H1 (cell line): ENCODE results near the gene GCH1. TPM values are rescaled to one million over a fixed set of nuclear protein-coding genes. Genes with fewer than 3 reads are reported as not detected.
A peak's percentile ranks its signal among the peaks of the same experiment; 100 is the strongest.

ENCODE experiments used
- ATF2 ChIP-seq: IDR thresholded peaks from 2 replicates; pipeline ENCODE4 v1.6.1; 2012; ENCODE audit warnings: low read length, inconsistent platforms
- CBX8 ChIP-seq: fragments of 300-800, 300-1000 bp; sonication (generic); IDR thresholded peaks from 2 replicates; pipeline ENCODE4 v1.7.1; 2016; ENCODE audit warnings: low read depth, low read length, borderline replicate concordance
- CHD2 ChIP-seq: IDR thresholded peaks from 2 replicates; pipeline ENCODE4 v1.6.1; 2012; ENCODE audit warnings: low read length, improper control_type of control experiment
- HDAC2 ChIP-seq, 2 experiments: fragments of 300-600 bp in 1 of 2; sonication (generic) in 1 of 2; IDR thresholded peaks; 2 replicates each; pipeline ENCODE4 v1.6.1; 2011 to 2012; ENCODE audit warnings: low read depth in 2 of 2, low read length in 2 of 2, mild to moderate bottlenecking in 2 of 2, moderate library complexity in 2 of 2, borderline replicate concordance in 1 of 2, inconsistent platforms in 1 of 2
- HDAC6 ChIP-seq: IDR thresholded peaks from one replicate; pipeline ENCODE4 v1.7.1; 2012; ENCODE audit warnings: low read depth, mild to moderate bottlenecking, inconsistent platforms, low read length, moderate library complexity
- KDM5A ChIP-seq: fragments of 200-600 bp; IDR thresholded peaks from 2 replicates; pipeline ENCODE4 v1.7.1; 2012; ENCODE audit warnings: mild to moderate bottlenecking, low read length, inconsistent platforms, mixed read lengths
- NRF1 ChIP-seq: IDR thresholded peaks from 2 replicates; pipeline ENCODE4 v1.6.1; 2011; ENCODE audit warnings: mild to moderate bottlenecking, low read depth, low read length, improper control_type of control experiment
- RAD21 ChIP-seq, 2 experiments: IDR thresholded peaks in 1 of 2; conservative IDR thresholded peaks in 1 of 2; 2 replicates each; pipeline ENCODE4 v1.6.1; 2011; ENCODE audit warnings: low read depth in 2 of 2, low read length in 2 of 2, improper control_type of control experiment in 1 of 2, inconsistent platforms in 1 of 2, mild to moderate bottlenecking in 1 of 2, moderate library complexity in 1 of 2
- RFX5 ChIP-seq: IDR thresholded peaks from 2 replicates; pipeline ENCODE4 v1.6.1; 2011; ENCODE audit warnings: low read depth, low read length, improper control_type of control experiment, borderline replicate concordance
- TEAD4 ChIP-seq: IDR thresholded peaks from 2 replicates; pipeline ENCODE4 v1.6.1; 2012; ENCODE audit warnings: low read depth, low read length, inconsistent platforms, mixed read lengths
- ZNF274 ChIP-seq: IDR thresholded peaks from 2 replicates; pipeline ENCODE4 v1.7.0; 2012; ENCODE audit warnings: low read length, borderline replicate concordance; ENCODE audit errors: extremely low read depth
- polyA plus RNA-seq, 7 experiments: library from polyadenylated mRNA; depleted of rRNA in 3 of 7; stranded (reverse) in 5 of 7; unstranded in 2 of 7; fragments of >200 nt in 5 of 7; fragments of 200-250 nt in 2 of 7; gene quantifications; 1 replicate in 5 of 7; 2 replicates in 1 of 7; 4 replicates in 1 of 7; pipeline versions ENCODE4 v1.2.1 to v1.2.3, GENCODE V29; 2011 to 2013; ENCODE audit warnings: missing spikeins in 2 of 7, mixed read lengths in 2 of 7
- total RNA-seq: library from RNA; stranded (reverse); fragmentation: NEBNext Ultra II Directional; extraction: Animal tissue kit (Norgen Biotek cat#: 25700); gene quantifications from 2 replicates; pipeline ENCODE4 v1.2.1, GENCODE V29; 2021

GCH1 gene
- total and polyA plus RNA-seq, 2 of the 8 experiments (the other 6 are each of a cell fraction or from before 2014, with no cell fraction given): 7.3 to 7.9 TPM

- TF ChIP-seq HDAC6: no peak
- TF ChIP-seq CHD2: no peak
- no peak for TF ChIP-seq CBX8
- TF ChIP-seq RFX5: no peak
- TF ChIP-seq HDAC2 (IDR thresholded peaks at IDR 0.05; ENCODE audit: borderline replicate concordance in 1 of 2, low read depth in 2 of 2, low read length in 2 of 2): no peak
- peak in 1 of 2 experiments; percentile 7; a peak in 1 of 4 replicates for TF ChIP-seq RAD21 (IDR thresholded peaks at IDR 0.05 in 1 of 2, conservative IDR thresholded peaks at IDR 0.05 in 1 of 2; ENCODE audit: low read depth in 2 of 2, low read length in 2 of 2)
- TF ChIP-seq KDM5A: no peak
- TF ChIP-seq ZNF274: no peak
- peak; percentile 52; the same call in 1 of the 2 replicates for TF ChIP-seq TEAD4
- no peak for TF ChIP-seq ATF2
- TF ChIP-seq NRF1: no peak
- TF ChIP-seq, all 59 proteins: peak for 3
Observed at GRCh38 chr14:54854181-54854580, 48.4 kb downstream of the GCH1 start (continued).
